ENCODE data around the gene UBTD1.
"Not testable (repeated sequence)": the region's sequence is repeated elsewhere in the genome, so short reads cannot be mapped to it uniquely, and the experiment has no call there.

The UBTD1 gene
- total RNA-seq, result 1.1 reads per million

GRCh38 chr10:97498841-97499560, at the start of gene UBTD1:
Gene UBTD1 (plus strand): TSS chr10:97498924. CDS start chr10:97499204, 280 bp downstream.
- DNase-seq, result peak; percentile 11

GRCh38 chr10:97450828-97451227, 47.9 kb upstream of the UBTD1 start:
- no peak for DNase-seq

DNA sequence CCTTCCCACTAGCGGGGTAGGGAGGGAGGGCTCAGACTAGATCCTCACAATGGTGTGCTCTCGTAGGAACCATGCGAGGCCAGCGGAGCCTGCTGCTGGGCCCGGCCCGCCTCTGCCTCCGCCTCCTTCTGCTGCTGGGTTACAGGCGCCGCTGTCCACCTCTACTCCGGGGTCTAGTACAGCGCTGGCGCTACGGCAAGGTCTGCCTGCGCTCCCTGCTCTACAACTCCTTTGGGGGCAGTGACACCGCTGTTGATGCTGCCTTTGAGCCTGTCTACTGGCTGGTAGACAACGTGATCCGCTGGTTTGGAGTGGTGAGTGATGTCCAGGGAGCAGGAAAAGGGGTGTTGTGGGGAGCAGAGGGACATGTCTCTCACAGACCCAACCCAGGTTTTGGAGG, 47.1 kb upstream of the UBTD1 start:
- no peak for DNase-seq

DNA sequence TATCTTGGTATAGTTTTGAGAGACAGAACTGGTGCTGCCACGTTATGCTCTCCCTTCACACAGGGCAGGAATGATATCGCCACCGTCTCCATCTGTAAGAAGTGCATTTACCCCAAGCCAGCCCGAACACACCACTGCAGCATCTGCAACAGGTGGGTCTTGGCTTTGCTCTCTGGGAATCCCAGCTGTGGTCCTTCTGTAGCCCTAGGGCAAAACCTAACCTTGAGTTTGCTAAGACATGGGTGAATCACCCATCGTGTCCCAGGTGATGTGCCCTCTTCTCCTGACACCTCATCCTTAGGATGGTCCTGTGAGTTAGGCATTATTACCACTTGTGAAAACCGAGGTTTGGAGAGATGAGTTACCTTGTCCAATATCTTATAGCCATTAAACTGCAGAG, 46.4 kb upstream of the UBTD1 start:
- DNase-seq, result no peak

DNA sequence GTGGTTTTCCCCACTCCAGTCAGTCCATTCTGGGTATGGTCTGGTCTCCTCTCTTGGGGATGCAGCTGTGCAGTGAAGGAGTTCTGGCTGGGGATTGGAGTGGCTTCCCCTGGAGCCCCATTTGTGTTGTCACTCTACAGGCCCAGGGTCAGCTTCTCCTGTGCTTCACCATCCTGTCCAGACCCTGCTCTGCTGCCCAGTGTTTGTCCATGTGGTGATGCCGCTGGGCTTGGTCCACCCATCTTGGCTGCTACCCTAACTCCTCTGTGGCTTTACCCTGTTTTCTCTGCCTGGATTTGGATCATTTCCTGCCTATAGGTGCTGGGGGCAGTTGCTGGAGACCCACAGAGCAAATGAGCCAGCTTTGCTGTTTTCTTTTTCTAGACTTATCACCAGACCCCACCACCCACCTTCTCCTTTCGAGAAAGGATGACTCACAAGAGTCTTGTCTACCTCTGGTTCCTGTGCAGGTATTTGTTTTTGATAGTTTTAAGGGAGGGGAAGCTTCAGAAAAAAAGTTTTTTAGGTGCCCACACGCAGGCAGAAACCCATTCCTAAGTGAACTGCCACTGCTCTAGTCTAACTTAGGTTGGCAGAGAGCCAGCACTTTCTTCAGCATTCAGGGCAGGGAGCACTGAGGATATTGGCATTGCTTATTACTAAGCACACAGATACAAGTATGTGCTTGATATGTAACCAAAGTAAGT, 44.2 kb upstream of the UBTD1 start:
- DNase-seq, result no peak

- DNase-seq, result no peak
Measured at GRCh38 chr10:97456034-97456685, 42.6 kb upstream of the UBTD1 start.

DNA sequence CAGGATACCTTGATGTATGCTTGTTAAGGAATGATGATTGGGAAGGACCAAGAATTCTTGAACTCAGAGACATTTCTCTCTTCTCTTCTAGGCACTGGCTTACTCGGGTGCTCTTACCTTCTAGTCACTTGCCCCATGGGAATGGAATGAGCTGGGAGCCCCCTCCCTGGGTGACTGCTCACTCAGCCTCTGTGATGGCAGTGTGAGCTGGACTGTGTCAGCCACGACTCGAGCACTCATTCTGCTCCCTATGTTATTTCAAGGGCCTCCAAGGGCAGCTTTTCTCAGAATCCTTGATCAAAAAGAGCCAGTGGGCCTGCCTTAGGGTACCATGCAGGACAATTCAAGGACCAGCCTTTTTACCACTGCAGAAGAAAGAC, 42.0 kb upstream of the UBTD1 start:
- no peak for DNase-seq

- DNase-seq, result no peak
Measured at GRCh38 chr10:97459111-97459510, 39.6 kb upstream of the UBTD1 start.

GRCh38 chr10:97459933-97460332, 38.8 kb upstream of the UBTD1 start:
- no peak for DNase-seq

DNA sequence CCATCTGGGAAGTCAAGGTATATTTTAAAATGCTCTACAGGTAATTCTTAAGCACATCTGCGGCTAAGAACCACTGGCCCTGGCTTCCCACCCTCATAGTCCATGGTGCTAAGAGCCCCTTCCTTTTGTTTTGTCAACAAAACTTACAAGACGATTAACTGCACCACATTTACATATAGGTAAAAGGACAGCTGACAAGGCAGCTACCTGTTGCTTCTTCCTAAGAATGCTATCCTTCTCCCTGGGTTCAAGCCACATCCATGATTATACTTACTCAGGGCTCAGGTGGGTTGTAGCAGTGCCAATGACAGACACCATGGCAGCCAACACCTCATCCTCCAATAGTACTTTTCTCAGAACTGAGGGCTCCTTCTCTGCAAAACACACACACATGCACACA, 36.4 kb upstream of the UBTD1 start:
- no peak for DNase-seq

DNA sequence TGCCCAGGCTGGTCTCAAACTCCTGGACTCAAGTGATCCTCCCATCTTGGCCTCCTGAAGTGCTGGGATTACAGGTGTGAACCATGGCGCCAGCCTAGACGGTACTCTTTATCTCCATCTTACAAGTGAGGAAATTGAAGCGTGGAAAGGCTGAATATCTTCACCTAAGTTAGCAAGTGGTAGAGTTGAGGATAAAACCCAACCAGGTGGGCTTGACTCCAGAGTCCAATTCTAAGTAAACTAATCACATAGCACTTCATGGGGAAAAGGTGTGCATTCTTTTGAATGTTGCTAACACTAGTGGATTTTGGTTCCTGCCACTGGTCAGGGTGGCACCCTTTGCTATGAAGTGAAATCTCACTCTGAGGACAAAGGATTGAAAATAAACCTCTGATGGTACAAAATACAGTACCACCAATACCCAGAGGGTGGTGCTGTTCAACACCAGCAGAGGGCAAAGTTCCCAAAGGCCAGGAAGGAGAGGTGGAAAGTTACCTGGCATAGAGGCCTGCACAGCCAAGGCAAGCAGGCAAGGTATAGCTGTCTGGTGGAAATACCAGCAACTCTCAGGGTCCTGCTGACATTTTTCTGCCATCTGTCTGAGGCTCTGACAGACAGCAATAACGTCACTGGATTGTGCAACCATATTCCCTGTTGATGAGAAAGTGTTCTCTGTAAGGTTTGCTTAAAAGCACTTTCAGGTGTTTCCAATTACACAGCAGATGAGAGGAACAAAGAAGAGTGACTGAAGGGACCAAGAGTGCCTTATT, 35.2 kb upstream of the UBTD1 start:
- peak; percentile 13 for DNase-seq

DNA sequence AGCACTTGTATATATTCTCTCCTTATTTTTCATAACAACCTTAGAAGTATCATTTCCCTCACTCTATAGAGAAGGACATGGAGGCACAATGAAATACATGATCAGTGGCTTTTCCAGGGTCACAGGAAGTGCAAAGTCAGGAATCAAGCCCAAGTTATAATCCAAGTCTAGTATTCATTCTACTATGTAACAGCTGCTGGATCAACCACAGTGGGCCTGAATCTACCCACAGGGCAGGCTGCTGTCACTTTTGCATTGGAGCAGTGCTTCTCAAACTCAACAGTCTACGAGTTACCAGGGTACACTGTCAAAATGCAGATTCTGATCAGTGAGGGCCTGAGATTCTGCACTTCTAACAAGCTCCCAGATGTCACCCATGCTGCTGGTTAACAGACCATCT, 34.5 kb upstream of the UBTD1 start:
- no peak for DNase-seq

DNA sequence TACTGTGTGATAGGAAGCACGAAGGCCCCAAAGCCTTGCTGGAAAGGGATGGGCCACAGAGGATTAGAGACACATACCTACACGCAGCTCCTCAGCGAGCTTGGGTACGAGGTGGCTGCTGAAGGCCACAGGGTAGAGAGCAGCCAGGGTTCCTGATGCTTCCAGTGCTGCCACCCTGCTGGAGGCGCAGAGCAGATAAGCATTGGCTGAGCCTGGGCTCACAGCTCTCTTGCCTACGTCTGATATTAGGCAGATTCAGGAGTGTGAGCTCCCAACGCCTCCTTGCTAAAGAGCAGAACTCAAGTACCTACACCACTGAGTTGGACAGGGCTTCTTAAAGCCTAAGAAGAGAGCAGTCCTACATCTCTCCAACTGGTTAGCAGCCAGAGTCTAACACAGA, 32.7 kb upstream of the UBTD1 start:
- DNase-seq, result no peak

DNA sequence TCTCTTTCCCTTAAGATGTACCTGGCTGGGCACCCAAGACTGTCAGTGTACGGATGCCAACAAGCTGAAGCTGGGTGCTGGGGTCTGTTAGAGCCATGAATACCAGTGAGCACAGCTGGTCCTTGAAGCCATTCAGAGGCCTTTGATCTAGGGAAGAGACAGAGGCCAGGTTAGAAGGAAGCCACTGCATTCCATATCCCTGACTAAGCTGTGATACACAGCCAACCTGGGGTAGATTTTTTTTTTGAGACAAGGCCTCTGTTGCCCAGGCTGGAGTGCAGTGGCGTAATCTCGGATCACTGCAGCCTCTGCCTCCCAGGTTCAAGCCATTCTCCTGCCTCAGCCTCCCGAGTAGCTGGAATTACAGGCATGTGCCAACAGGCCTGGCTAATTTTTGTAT, 32.0 kb upstream of the UBTD1 start:
- no peak for DNase-seq

DNA sequence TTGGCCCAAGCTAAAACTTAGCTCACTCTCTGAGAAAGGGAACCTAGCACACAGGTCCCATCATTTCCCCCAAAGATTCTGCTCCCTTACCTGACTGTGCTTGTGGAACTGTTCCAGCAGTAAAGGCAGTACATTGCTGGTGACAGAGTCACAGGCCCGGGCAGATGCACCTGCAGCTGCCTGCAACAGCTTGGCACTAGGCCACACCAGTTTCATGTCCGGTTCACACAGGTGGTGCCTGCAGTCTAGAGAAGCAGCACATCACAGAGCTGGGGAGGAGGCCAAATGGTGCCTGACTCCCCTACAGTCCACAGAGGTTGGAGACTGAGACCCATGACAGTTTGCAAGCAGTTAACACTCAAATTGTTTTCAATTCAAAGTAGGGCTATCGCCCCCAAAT, 30.6 kb upstream of the UBTD1 start:
- DNase-seq, result no peak

DNA sequence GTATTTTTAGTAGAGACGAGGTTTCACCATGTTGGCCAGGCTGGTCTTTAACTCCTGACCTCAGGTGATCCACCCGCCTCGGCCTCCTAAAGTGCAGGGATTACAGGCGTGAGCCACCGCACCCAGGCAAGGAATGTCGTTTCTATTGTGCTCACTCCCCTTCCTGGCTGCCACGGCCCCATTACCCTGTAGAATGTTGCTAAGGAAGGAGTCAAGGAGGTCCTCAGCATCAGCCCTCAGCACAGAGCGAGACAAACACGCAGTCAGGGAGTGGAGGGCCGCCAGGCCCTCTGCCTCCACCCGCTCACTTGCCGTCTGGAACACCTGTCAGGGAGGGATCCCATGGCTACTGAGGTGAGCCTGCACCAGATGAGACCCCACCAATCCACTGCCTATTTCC, 29.9 kb upstream of the UBTD1 start:
- DNase-seq, result not testable (repeated sequence)

- no peak for DNase-seq
Measured at GRCh38 chr10:97474918-97475317, 23.8 kb upstream of the UBTD1 start.

DNA sequence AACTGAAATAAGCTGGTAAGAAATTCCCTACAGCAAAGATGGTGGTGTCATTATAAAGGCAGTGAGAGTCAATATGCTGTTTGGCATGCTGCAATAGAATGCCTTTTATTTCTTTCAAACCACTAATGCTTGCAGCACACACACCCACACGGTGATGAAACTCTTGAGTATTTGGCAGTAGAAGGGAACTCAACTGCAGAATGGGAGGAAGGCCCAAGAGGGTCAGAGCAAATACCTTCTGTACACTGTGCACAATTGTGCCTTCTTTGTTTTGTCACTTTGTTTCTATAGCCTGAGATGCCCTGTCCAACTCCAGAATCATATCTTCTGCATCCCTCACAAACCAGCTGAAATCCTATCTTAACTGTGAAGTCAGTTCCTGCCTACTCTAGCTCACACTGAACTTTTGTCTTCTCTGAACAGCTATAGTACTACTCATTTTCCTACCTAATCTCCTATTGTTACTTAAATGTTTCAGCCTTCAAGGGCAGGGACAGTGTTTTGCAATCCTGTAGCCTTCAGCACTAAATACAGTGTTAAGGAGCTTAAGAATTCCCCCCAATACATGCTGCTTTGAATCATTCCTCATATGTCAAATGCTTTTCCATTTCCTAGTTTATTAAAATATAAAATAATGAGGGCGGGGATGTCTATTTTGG, 22.7 kb upstream of the UBTD1 start:
- no peak for DNase-seq

DNA sequence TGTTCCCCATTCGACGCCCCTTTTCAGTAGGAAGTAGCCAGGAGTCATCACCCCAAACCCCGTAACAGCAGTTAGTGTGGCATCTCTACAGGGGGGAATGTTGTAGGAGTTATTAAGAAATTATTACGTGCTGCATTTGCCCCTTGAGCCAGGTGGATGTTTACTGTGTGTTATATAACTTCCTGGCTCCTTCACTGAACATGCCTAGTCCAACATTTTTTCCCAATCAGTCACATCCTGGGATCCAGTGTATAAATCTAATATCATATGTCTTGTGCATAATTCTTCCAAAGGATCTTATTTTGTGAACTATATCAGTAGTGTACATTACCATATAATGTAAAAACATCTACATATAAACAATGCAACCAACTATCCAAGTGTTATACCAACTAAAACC, 19.3 kb upstream of the UBTD1 start:
- not testable (repeated sequence) for DNase-seq

DNA sequence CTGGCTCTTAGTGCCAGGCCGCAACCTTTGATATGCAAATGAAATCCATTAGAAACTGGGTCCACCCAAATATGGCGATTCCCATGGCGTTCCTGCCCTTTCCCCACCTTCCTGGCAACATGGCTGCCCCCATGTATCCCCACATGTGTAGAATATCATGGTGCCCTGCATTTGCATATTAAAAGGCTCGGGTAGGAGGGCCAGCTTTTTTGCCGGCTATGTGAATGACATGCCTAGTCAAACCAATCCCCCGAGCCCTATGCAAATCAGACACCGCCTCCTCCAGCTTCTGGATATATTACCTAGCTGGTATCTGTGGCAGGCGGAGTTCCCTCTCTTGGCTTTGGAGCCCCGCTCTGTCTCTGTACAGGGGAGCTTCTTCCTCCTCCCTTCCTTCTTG, 18.8 kb upstream of the UBTD1 start:
- DNase-seq, result no peak

DNA sequence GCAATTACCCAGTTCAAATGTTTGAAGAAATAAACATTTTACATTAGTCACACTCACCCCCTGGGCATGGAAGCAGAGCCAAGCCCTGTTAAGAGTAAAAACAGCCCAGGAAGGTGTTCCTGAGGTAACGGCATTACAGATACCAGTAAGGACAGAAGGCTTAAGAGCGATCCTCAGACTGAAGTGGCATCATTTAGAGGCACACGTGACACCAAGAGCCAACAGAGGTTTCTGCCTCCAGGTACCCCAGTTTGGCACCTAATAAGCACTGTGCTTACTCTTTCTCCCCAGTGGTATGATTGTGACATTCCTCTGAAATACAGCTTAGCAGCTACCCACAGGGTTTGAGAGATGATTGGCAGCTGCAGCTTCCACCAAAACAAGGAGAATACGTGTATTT, 17.7 kb upstream of the UBTD1 start:
- DNase-seq, result no peak

GRCh38 chr10:97482381-97482780, 16.3 kb upstream of the UBTD1 start:
- DNase-seq, result no peak

GRCh38 chr10:97483506-97483905, 15.2 kb upstream of the UBTD1 start:
- no peak for DNase-seq

All from effector CD4-positive, alpha-beta T cell (primary cell).